Testis (tissue), 2 donors: ENCODE data around the gene LONP1.

ENCODE experiments used
- POLR2A ChIP-seq: fragments of 450-650 bp; IDR thresholded peaks from one replicate; pipeline ENCODE4 v1.6.1; 2017; ENCODE audit warnings: antibody characterized with exemption, mild to moderate bottlenecking, moderate library complexity
- TF ChIP-seq, protein P1 (sequence below), 3 experiments: fragments of 450-650 bp in 2 of 3; fragments of 200-600 bp in 1 of 3; sonication (generic) in 1 of 3; IDR thresholded peaks; one replicate each; pipeline ENCODE4 v1.5.1; 2016 to 2019; ENCODE audit warnings: antibody characterized with exemption in 3 of 3, mild to moderate bottlenecking in 2 of 3, moderate library complexity in 1 of 3

DNA sequence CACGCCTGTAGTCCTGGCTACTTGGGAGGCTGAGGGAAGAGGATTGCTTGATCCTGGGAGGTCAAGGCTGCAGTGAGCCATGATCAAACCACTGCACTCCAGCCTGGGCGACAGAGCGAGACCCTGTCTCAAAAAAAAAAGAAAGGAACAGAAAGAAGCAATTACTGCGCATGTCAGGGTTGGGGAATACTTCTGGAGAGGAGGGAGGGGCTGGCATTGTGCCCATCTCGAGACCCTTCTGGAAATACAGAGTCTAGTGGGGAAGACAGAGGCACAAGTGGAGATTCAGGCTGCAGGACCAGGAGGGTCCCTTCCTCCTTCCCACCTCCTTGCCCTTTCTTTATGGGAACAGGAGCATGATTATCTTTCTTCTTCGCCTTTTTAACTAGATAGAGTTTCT lies 33.8 kb upstream of the LONP1 start:
- TF ChIP-seq, protein P1, sequence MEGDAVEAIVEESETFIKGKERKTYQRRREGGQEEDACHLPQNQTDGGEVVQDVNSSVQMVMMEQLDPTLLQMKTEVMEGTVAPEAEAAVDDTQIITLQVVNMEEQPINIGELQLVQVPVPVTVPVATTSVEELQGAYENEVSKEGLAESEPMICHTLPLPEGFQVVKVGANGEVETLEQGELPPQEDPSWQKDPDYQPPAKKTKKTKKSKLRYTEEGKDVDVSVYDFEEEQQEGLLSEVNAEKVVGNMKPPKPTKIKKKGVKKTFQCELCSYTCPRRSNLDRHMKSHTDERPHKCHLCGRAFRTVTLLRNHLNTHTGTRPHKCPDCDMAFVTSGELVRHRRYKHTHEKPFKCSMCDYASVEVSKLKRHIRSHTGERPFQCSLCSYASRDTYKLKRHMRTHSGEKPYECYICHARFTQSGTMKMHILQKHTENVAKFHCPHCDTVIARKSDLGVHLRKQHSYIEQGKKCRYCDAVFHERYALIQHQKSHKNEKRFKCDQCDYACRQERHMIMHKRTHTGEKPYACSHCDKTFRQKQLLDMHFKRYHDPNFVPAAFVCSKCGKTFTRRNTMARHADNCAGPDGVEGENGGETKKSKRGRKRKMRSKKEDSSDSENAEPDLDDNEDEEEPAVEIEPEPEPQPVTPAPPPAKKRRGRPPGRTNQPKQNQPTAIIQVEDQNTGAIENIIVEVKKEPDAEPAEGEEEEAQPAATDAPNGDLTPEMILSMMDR (IDR thresholded peaks at IDR 0.05): no peak
- TF ChIP-seq POLR2A: no peak
